Heart left ventricle (tissue), 13 donors: ENCODE results near the gene TTC34.

Experiments
- POLR2A ChIP-seq, 2 donors: fragments of 450-650 bp; IDR thresholded peaks; one replicate each; pipeline ENCODE4 v1.6.1; 2017; ENCODE audit warnings: antibody characterized with exemption in 2 of 2, mild to moderate bottlenecking in 2 of 2, moderate library complexity in 2 of 2
- TF ChIP-seq, protein P1 (sequence below), 12 donors: fragments of 200-600 bp; sonication (generic) in 4 of 12; IDR thresholded peaks; one replicate each; pipeline versions ENCODE4 v1.5.0 to v1.8.0; 2018 to 2022; ENCODE audit warnings: antibody characterized with exemption in 12 of 12, mild to moderate bottlenecking in 5 of 12
- donor health status: ischemic (EF 13 %, LVEDD 7.1; RV severe dilation, severe dysfunction).
- donor health status: DM: no; HTN: yes; CAD: no.
- donor health status: DM: no; HTN: no; CAD: no.
- donor health status: ischemic (EF 25% LVEDD 6.9; RV normal size, moderate dysfunction).
- donor health status: ischemic (EF 25% LVEDD 5.7; RV mildly dilated, moderate dysfunction).
- donor health status: ischemic (EF 35%, LVEDD 5.7; RV mildly dilated, moderate dysfunction).
- donor health status: nonischemic (EF 11% LVEDD 7.7; RV severe dilation, severe dysfunction).
- donor health status: DM: yes; HTN: yes; CAD: no.
- donor health status: PGD.
- donor health status: ischemic (EF 29% LVEDD 5.4; RV normal size, mild dysfunction).
- donor health status: nonischemic (EF 23%, LVEDD 6.1; RV moderate dilation, normal function).

DNA sequence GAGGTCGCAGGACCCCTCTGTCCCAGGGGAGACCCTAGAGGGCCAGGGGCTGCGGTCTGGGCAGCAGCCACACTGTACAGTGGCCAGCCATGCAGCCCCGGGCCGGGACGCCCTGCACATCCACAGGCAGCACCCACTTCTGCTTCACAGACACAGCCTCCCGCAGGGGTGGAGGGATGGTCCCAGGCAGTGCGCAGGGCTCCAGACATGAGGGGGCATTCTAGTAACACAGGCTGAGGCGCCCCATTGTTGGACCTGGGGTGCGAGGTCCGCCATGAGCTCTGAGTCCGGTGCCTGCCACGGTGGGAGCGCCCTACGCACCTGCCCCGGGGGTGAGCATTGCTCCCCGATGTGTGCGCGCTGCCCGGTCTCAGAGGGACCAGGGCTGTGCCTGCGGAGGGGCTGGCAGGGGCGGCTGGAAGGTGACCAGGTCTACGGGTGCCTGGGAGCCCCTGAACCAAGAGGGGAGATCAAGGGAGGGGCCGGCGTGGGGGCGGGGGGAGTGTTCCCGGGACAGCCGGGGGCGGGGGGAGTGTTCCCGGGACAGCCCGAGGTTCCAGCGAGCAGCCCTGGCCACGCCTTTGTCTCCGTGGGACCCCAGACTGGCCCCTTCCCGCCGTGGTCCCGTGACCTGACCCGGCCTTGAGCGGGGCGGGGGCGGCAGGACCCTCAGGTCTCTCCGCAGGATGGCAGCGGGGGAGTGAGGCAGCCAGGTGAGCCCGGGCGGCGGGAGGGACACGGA, 173.1 kb downstream of the TTC34 start:
- TF ChIP-seq, protein P1, sequence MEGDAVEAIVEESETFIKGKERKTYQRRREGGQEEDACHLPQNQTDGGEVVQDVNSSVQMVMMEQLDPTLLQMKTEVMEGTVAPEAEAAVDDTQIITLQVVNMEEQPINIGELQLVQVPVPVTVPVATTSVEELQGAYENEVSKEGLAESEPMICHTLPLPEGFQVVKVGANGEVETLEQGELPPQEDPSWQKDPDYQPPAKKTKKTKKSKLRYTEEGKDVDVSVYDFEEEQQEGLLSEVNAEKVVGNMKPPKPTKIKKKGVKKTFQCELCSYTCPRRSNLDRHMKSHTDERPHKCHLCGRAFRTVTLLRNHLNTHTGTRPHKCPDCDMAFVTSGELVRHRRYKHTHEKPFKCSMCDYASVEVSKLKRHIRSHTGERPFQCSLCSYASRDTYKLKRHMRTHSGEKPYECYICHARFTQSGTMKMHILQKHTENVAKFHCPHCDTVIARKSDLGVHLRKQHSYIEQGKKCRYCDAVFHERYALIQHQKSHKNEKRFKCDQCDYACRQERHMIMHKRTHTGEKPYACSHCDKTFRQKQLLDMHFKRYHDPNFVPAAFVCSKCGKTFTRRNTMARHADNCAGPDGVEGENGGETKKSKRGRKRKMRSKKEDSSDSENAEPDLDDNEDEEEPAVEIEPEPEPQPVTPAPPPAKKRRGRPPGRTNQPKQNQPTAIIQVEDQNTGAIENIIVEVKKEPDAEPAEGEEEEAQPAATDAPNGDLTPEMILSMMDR (IDR thresholded peaks at IDR 0.05): no peak
- TF ChIP-seq POLR2A (IDR thresholded peaks at IDR 0.05): no peak
